MM.1S (cell line): Measurements from ENCODE around the gene GOLGA2.

Experiments
- DNase-seq: peaks from one replicate; pipeline ENCODE4 v3.0.0-alpha.2; 2015
- H2AFZ ChIP-seq: fragments of 300-600 bp; sonication (generic); 2 replicates; pipeline ENCODE4 v1.6.0; 2016; ENCODE audit warnings: antibody characterized with exemption, low read length
- H3F3A ChIP-seq: fragments of 300-600 bp; sonication (generic); 2 replicates; pipeline ENCODE4 v1.6.1; 2016; ENCODE audit warnings: mild to moderate bottlenecking, antibody characterized with exemption, low read length, moderate library complexity, mixed read lengths; ENCODE audit not compliant: insufficient read depth
- H3K27ac ChIP-seq: fragments of 300-600 bp; sonication (generic); 2 replicates; pipeline ENCODE4 v1.5.1; 2016; ENCODE audit warnings: mild to moderate bottlenecking, low read length
- H3K27me3 ChIP-seq: fragments of 300-600 bp; sonication (generic); replicated peaks from 2 replicates; pipeline ENCODE4 v1.6.0; 2016; ENCODE audit warnings: low read length; ENCODE audit not compliant: insufficient read depth
- H3K36me3 ChIP-seq: fragments of 300-600 bp; sonication (generic); replicated peaks from 2 replicates; pipeline ENCODE4 v1.6.1; 2016; ENCODE audit warnings: mild to moderate bottlenecking, low read length, mixed read lengths; ENCODE audit not compliant: insufficient read depth
- H3K4me1 ChIP-seq: fragments of 300-600 bp; sonication (generic); 2 replicates; pipeline ENCODE4 v1.6.1; 2016; ENCODE audit warnings: low read length, mixed read lengths
- H3K4me2 ChIP-seq: fragments of 300-600 bp; sonication (generic); 2 replicates; pipeline ENCODE4 v1.6.0; 2016; ENCODE audit warnings: low read depth, low read length
- H3K4me3 ChIP-seq: fragments of 300-600 bp; sonication (generic); 2 replicates; pipeline ENCODE4 v1.5.1; 2016; ENCODE audit warnings: low read length, mixed read lengths
- H3K79me2 ChIP-seq: fragments of 300-600 bp; sonication (generic); 2 replicates; pipeline ENCODE4 v1.6.1; 2016; ENCODE audit warnings: mixed run types, low read length, mixed read lengths
- H3K9ac ChIP-seq: fragments of 300-600 bp; sonication (generic); 2 replicates; pipeline ENCODE4 v1.6.1; 2016; ENCODE audit warnings: low read length, mixed read lengths
- H3K9me2 ChIP-seq: fragments of 300-600 bp; sonication (generic); replicated peaks from 2 replicates; pipeline ENCODE4 v1.6.1; 2016; ENCODE audit warnings: mild to moderate bottlenecking, low read length, mixed read lengths; ENCODE audit not compliant: insufficient read depth
- H3K9me3 ChIP-seq: fragments of 300-600 bp; sonication (generic); replicated peaks from 2 replicates; pipeline ENCODE4 v1.6.1; 2016; ENCODE audit warnings: mild to moderate bottlenecking, low read length, mixed read lengths; ENCODE audit not compliant: insufficient read depth
- H4K20me1 ChIP-seq: fragments of 300-600 bp; sonication (generic); 2 replicates; pipeline ENCODE4 v1.6.1; 2016; ENCODE audit warnings: mild to moderate bottlenecking, low read length, moderate library complexity, mixed read lengths; ENCODE audit not compliant: insufficient read depth
- EZH2 ChIP-seq: fragments of 300-600 bp; sonication (generic); optimal IDR thresholded peaks from 2 replicates; pipeline ENCODE3; 2017; ENCODE audit warnings: low read depth, mild to moderate bottlenecking, antibody characterized with exemption, low read length, mixed read lengths
- EZH2phosphoT487 ChIP-seq: fragments of 300-600 bp; sonication (generic); IDR thresholded peaks from 2 replicates; pipeline ENCODE4 v1.6.1; 2018; ENCODE audit warnings: antibody characterized with exemption, low read length
- TF ChIP-seq, protein P1 (sequence below): fragments of 300-600 bp; sonication (generic); IDR thresholded peaks from 2 replicates; pipeline ENCODE4 v1.5.1; 2016; ENCODE audit warnings: antibody characterized with exemption, low read length, mixed read lengths

The GOLGA2 gene

DNA sequence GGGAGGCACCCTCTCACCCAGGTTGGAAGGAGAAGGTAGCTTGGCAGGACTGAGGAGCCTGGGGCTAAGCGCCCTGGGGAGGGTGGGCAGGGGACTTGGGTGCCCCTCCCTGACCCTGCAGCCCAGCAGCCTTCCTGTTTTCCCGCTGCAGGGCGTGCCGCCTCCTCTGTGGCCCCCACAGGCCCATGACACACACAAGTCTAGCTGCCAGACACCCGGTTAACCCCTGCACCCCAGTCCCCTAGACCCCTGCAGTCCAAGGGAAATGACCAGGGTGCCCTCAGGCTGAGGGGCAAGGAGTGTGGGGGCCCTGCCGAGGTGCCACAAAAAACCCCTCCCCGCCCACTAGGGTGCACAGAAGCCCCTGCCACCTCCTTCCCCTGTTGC, 33.0 kb downstream of the GOLGA2 start:
- H4K20me1 ChIP-seq, result no peaks in the 10 kb centered on the region
- H3K27me3 ChIP-seq, result peaks cover 54% of the 10 kb centered on the region
- no peaks in the 10 kb centered on the region for H3K79me2 ChIP-seq
- H3K4me1 ChIP-seq, result no peaks in the 10 kb centered on the region
- H3K36me3 ChIP-seq, result no peaks in the 10 kb centered on the region
- H3F3A ChIP-seq, result no peaks in the 10 kb centered on the region
- no peak for TF ChIP-seq EZH2phosphoT487
- TF ChIP-seq, protein P1, sequence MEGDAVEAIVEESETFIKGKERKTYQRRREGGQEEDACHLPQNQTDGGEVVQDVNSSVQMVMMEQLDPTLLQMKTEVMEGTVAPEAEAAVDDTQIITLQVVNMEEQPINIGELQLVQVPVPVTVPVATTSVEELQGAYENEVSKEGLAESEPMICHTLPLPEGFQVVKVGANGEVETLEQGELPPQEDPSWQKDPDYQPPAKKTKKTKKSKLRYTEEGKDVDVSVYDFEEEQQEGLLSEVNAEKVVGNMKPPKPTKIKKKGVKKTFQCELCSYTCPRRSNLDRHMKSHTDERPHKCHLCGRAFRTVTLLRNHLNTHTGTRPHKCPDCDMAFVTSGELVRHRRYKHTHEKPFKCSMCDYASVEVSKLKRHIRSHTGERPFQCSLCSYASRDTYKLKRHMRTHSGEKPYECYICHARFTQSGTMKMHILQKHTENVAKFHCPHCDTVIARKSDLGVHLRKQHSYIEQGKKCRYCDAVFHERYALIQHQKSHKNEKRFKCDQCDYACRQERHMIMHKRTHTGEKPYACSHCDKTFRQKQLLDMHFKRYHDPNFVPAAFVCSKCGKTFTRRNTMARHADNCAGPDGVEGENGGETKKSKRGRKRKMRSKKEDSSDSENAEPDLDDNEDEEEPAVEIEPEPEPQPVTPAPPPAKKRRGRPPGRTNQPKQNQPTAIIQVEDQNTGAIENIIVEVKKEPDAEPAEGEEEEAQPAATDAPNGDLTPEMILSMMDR, result no peak
- TF ChIP-seq EZH2, result no peak
- H2AFZ ChIP-seq, result no peak overlapping the region
- no peaks in the 10 kb centered on the region for H3K9me2 ChIP-seq
- H3K4me2 ChIP-seq, result no peak overlapping the region
- no peak overlapping the region for H3K4me3 ChIP-seq
- H3K9me3 ChIP-seq, result no peaks in the 10 kb centered on the region
- DNase-seq, result no peak
- no peak overlapping the region for H3K9ac ChIP-seq
- H3K27ac ChIP-seq, result no peak overlapping the region

DNA sequence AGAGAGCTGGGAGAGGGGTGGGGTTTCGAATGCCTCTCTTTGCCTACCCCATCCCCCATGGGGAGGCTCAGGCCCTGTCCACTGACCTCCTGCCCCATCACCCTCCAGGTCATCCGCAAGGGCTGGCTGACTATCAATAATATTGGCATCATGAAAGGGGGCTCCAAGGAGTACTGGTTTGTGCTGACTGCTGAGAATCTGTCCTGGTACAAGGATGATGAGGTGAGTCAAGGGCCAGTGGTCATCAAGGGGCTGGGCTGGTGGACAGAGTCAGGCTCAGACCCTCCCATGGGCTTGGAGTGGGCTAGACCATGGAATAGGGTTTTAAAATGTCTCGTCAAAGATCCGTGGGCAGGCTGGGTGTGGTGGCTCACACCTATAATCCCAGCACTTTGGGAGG, 33.7 kb downstream of the GOLGA2 start:
- H3K79me2 ChIP-seq, result no peaks in the 10 kb centered on the region

DNA sequence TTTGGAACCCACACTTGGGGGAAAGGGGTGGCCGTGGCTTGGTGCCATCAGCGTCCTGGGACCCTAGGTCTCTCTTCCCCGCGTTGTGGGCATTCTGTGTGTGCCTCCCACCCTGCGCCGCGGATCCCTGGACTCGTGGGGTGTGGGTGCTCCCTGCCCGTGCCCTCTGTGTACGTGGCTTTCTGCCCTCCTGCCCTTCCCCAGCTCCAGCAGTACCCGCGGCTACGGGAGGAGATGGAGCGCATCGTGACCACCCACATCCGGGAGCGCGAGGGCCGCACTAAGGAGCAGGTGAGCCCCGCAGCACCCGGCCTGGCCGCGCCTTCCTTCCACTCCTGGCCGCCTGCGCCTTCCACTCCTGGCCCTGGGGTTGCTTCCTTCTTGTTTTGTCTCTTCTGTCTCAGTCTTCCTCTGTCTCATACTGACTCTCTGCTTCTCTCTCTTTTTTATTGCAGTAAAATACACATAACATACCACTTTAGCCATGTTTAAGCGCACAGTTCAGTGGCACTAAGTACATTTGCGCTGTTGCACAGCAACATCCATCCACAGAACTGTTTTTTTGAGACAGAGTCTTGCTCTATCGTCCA, 41.9 kb downstream of the GOLGA2 start:
- no peaks in the 10 kb centered on the region for H3K79me2 ChIP-seq
- H3K27me3 ChIP-seq, result peaks cover 56% of the 10 kb centered on the region
- H3K36me3 ChIP-seq, result no peaks in the 10 kb centered on the region
- no peaks in the 10 kb centered on the region for H3K9me3 ChIP-seq
- no peak overlapping the region for H3K27ac ChIP-seq
- no peaks in the 10 kb centered on the region for H3K4me1 ChIP-seq
- H3K4me3 ChIP-seq, result no peak overlapping the region
- no peak for DNase-seq
- no peak overlapping the region for H2AFZ ChIP-seq
- no peaks in the 10 kb centered on the region for H3F3A ChIP-seq
- H3K9me2 ChIP-seq, result no peaks in the 10 kb centered on the region
- TF ChIP-seq, protein P1, result no peak
- no peak for TF ChIP-seq EZH2
- TF ChIP-seq EZH2phosphoT487, result no peak
- H3K9ac ChIP-seq, result no peak overlapping the region
- H4K20me1 ChIP-seq, result no peaks in the 10 kb centered on the region
- no peak overlapping the region for H3K4me2 ChIP-seq

More for the DNA sequence above, 33.7 kb downstream of the GOLGA2 start:
- Histone ChIP-seq H3K27me3 (peaks cover 54% of the 10 kb centered on the region), H2AFZ (no peak overlapping the region), H3K27ac (no peak overlapping the region), H3K9me3 (no peaks in the 10 kb centered on the region), H3K9ac (no peak overlapping the region), H3K4me2 (no peak overlapping the region), H3K4me1 (no peaks in the 10 kb centered on the region), H3K4me3 (no peak overlapping the region), H3F3A (no peaks in the 10 kb centered on the region), H3K36me3 (no peaks in the 10 kb centered on the region), H3K9me2 (no peaks in the 10 kb centered on the region), H4K20me1 (no peaks in the 10 kb centered on the region)
- DNase-seq, result no peak
- TF ChIP-seq EZH2phosphoT487, result no peak
- no peak for TF ChIP-seq EZH2
- TF ChIP-seq, protein P1, result no peak
